Trophoblast cell (in vitro differentiated cells and primary cell): Measurements from ENCODE around the gene TSHZ3.

Source experiments
- DNase-seq, 2 donors: peaks; one replicate each; pipeline ENCODE4 v3.0.0-alpha.2; 2016
- H2AFZ ChIP-seq: 2 replicates; pipeline ENCODE4 v1.6.1; 2013; ENCODE audit warnings: low read length, moderate library complexity, mild to moderate bottlenecking; ENCODE audit not compliant: insufficient read depth, poor library complexity
- H2AK5ac ChIP-seq: 2 replicates; pipeline ENCODE4 v1.6.1; 2013; ENCODE audit warnings: mild to moderate bottlenecking, low read length
- H2BK120ac ChIP-seq: 2 replicates; pipeline ENCODE4 v1.6.1; 2013; ENCODE audit warnings: low read length, mild to moderate bottlenecking, moderate library complexity; ENCODE audit not compliant: insufficient read depth, poor library complexity
- H2BK12ac ChIP-seq: 2 replicates; pipeline ENCODE4 v1.6.1; 2013; ENCODE audit warnings: mild to moderate bottlenecking, low read length, moderate library complexity
- H2BK5ac ChIP-seq: 2 replicates; pipeline ENCODE4 v1.6.1; 2013; ENCODE audit warnings: low read length, low read depth, moderate library complexity, mild to moderate bottlenecking; ENCODE audit not compliant: poor library complexity
- H3K14ac ChIP-seq: 2 replicates; pipeline ENCODE4 v1.6.1; 2013; ENCODE audit warnings: mild to moderate bottlenecking, low read length
- H3K18ac ChIP-seq: 2 replicates; pipeline ENCODE4 v1.6.1; 2013; ENCODE audit warnings: mild to moderate bottlenecking, low read length
- H3K23ac ChIP-seq: 2 replicates; pipeline ENCODE4 v1.6.1; 2013; ENCODE audit warnings: low read length
- H3K27ac ChIP-seq: 2 replicates; pipeline ENCODE4 v1.5.1; 2013; ENCODE audit warnings: low read depth, mild to moderate bottlenecking, inconsistent platforms, low read length, moderate library complexity
- H3K27me3 ChIP-seq: 2 replicates; pipeline ENCODE4 v1.6.1; 2013; ENCODE audit warnings: inconsistent platforms, mild to moderate bottlenecking, low read length, moderate library complexity; ENCODE audit not compliant: insufficient read depth
- H3K36me3 ChIP-seq, 2 experiments: 1 replicate in 1 of 2; 2 replicates in 1 of 2; pipeline ENCODE4 v1.6.1; 2013; ENCODE audit warnings: low read length in 2 of 2, mild to moderate bottlenecking in 2 of 2, moderate library complexity in 1 of 2; ENCODE audit not compliant: insufficient read depth in 2 of 2, control insufficient read depth in 1 of 2
- H3K4ac ChIP-seq: 2 replicates; pipeline ENCODE4 v1.6.1; 2013; ENCODE audit warnings: low read depth, mild to moderate bottlenecking, low read length, moderate library complexity
- H3K4me1 ChIP-seq, 2 experiments: 1 replicate in 1 of 2; 2 replicates in 1 of 2; pipeline ENCODE4 v1.6.1; 2013; ENCODE audit warnings: low read length in 2 of 2, mild to moderate bottlenecking in 2 of 2, moderate library complexity in 1 of 2; ENCODE audit not compliant: insufficient read depth in 2 of 2, control insufficient read depth in 1 of 2
- H3K4me2 ChIP-seq: 2 replicates; pipeline ENCODE4 v1.6.1; 2013; ENCODE audit warnings: inconsistent platforms, mild to moderate bottlenecking, low read length, moderate library complexity
- H3K4me3 ChIP-seq: 2 replicates; pipeline ENCODE4 v1.5.1; 2013; ENCODE audit warnings: mild to moderate bottlenecking, low read depth, low read length, inconsistent platforms
- H3K79me1 ChIP-seq: one replicate; pipeline ENCODE4 v1.6.1; 2013; ENCODE audit warnings: low read length
- H3K79me2 ChIP-seq: 2 replicates; pipeline ENCODE4 v1.6.1; 2013; ENCODE audit warnings: low read length, mild to moderate bottlenecking; ENCODE audit not compliant: control insufficient read depth, insufficient read depth, poor library complexity
- H3K9ac ChIP-seq: 2 replicates; pipeline ENCODE4 v1.6.1; 2013; ENCODE audit warnings: mild to moderate bottlenecking, low read length
- H3K9me3 ChIP-seq: 2 replicates; pipeline ENCODE4 v1.6.1; 2013; ENCODE audit warnings: low read depth, mild to moderate bottlenecking, control low read depth, inconsistent platforms, low read length; ENCODE audit not compliant: insufficient read depth
- H4K12ac ChIP-seq: 2 replicates; pipeline ENCODE4 v1.6.1; 2013; ENCODE audit warnings: low read depth, mild to moderate bottlenecking, low read length, moderate library complexity
- H4K8ac ChIP-seq: 2 replicates; pipeline ENCODE4 v1.6.1; 2013; ENCODE audit warnings: low read depth, mild to moderate bottlenecking, low read length, moderate library complexity
- H4K91ac ChIP-seq: one replicate; pipeline ENCODE4 v1.6.1; 2013; ENCODE audit warnings: low read depth, mild to moderate bottlenecking, low read length, moderate library complexity
- WGBS: extraction: QIAGEN DNeasy Blood & Tissue Kit; methylation state at CpG from one replicate; pipeline ENCODE4 v1.1.7; 2013; ENCODE audit warnings: missing lambda C conversion rate; ENCODE audit not compliant: insufficient read length, insufficient coverage; ENCODE audit errors: extremely low coverage; 5-methylcytosine and 5-hydroxymethylcytosine counted together

The TSHZ3 gene

DNA sequence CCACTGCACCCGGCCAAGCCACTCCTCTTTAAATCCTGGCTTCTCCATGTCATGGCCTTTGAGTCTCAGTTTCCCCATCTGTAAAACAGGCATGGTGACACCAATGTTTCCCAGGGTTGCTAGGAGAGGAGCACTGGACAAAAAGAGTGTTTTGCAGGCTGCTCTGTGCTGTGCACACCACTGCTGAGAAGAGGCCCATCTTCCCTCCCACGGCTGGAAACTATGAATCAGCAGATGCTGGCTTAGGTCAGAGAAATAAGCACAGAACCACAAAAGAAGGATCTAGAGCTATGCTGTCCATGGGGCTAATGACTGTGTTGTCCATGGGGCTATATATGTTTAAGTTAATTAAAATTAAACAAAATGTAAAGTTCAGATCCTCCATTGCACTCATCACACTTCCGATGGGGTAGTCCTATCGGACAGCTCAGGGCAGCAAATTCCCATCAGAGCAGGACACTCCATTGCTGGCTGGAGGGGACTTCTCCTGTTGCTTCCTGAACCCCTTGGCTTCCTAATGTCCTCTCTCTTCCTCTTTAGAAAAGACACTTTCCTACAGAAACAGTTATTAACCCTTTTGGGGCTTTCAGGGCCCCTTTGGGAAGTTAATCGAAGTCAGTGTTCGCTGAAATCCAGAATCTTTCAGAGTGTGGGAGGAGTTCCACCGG lies 37.1 kb downstream of the TSHZ3 start:
- Histone ChIP-seq H3K23ac (no peak overlapping the region), H3K79me2 (no peaks in the 10 kb centered on the region), H3K27me3 (no peaks in the 10 kb centered on the region), H2BK5ac (no peak overlapping the region), H3K4ac (no peak overlapping the region), H3K27ac (no peak overlapping the region), H3K36me3 (peaks cover 0 to 3% of the 10 kb centered on the region in 2 experiments), H3K79me1 (no peaks in the 10 kb centered on the region), H3K9ac (no peak overlapping the region), H4K8ac (no peak overlapping the region), H3K14ac (no peak overlapping the region), H3K18ac (no peak overlapping the region), H3K4me2 (no peak overlapping the region), H2AK5ac (no peak overlapping the region), H4K12ac (no peak overlapping the region), H3K9me3 (peaks cover 2% of the 10 kb centered on the region), H3K4me1 (peaks cover 2% of the 10 kb centered on the region in 2 experiments), H3K4me3 (no peak overlapping the region), H4K91ac (no peak overlapping the region), H2BK120ac (no peak overlapping the region), H2AFZ (no peak overlapping the region), H2BK12ac (no peak overlapping the region)
- peak in 1 of 2 donors; percentile 67 for DNase-seq
- no CpG with 5 or more reads among the region's 7 CpGs for WGBS

DNA sequence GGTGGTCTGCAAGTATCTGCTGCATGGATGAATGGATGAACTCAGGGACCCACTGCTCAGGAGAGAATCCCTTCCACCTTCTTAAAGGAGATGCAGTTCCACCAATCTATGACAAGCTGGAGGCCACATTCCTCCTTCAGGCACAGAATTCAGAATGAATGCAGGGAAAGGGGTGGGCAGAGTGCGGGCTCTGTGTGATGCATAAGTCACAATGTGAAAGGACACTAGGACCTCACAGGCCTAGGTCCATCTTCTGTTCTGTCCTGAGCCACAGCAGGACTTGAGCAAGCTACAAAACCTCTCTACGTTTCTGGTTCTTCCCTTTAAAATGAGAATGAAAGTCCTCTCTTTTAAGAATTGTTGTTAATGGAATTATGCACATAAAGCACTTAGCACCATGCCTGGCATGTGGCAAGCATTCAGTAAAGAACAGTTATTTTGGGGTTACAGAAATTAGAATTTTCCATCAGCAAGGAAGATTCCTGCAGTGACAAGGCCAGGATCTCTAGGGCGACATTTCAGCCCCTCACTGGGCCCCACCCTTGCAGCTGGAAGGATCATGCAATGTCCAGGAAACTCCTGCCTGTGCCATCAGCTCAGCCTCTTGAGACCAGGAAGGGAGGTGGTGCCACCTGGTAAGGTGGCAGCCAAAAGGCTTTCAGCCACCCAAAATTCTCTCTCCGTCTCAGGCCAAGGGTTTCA lies 38.7 kb downstream of the TSHZ3 start:
- H3K9ac ChIP-seq, result no peak overlapping the region
- H3K79me1 ChIP-seq, result no peaks in the 10 kb centered on the region
- no peak overlapping the region for H2AK5ac ChIP-seq
- no peak overlapping the region for H3K4ac ChIP-seq
- H4K12ac ChIP-seq, result no peak overlapping the region
- no peak overlapping the region for H3K4me2 ChIP-seq
- H2AFZ ChIP-seq, result no peak overlapping the region
- H2BK12ac ChIP-seq, result no peak overlapping the region
- no peak overlapping the region for H2BK120ac ChIP-seq
- no peak for DNase-seq
- H3K27me3 ChIP-seq, result no peaks in the 10 kb centered on the region
- H4K8ac ChIP-seq, result no peak overlapping the region
- peaks cover 2% of the 10 kb centered on the region in 2 experiments for H3K4me1 ChIP-seq
- H2BK5ac ChIP-seq, result no peak overlapping the region
- WGBS, result no CpG with 5 or more reads among the region's 4 CpGs
- H3K79me2 ChIP-seq, result no peaks in the 10 kb centered on the region
- no peak overlapping the region for H3K27ac ChIP-seq
- H4K91ac ChIP-seq, result no peak overlapping the region
- peaks cover 2% of the 10 kb centered on the region for H3K9me3 ChIP-seq
- H3K36me3 ChIP-seq, result peaks cover 0 to 3% of the 10 kb centered on the region in 2 experiments
- H3K4me3 ChIP-seq, result no peak overlapping the region
- H3K23ac ChIP-seq, result no peak overlapping the region
- H3K18ac ChIP-seq, result no peak overlapping the region
- H3K14ac ChIP-seq, result no peak overlapping the region

DNA sequence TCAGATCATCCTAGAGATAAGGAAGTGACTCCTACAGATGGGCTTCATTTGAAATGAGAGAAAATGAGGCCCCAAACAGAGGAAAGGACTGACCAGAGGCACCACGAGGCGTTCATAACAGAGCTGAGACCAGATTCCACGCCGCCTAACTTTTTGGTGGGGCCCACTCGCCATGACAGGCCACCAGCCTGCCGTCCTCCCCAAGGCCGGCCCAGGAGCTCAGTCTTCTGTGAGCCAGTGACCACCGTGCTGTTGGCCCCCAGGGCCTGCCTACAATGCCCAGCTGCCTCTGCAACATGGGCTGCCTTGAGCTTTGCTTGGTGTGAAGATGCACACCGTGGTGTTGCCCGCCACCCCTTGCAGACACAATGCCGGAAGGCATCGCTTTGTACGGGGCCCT lies 40.5 kb downstream of the TSHZ3 start:
- H3K18ac ChIP-seq, result no peak overlapping the region
- H3K4ac ChIP-seq, result no peak overlapping the region
- H2BK5ac ChIP-seq, result no peak overlapping the region
- no peak overlapping the region for H3K9ac ChIP-seq
- H3K4me1 ChIP-seq, result peaks cover 2% of the 10 kb centered on the region in 2 experiments
- H3K36me3 ChIP-seq, result peaks cover 0 to 2% of the 10 kb centered on the region in 2 experiments
- no peak for DNase-seq
- no peaks in the 10 kb centered on the region for H3K27me3 ChIP-seq
- no peak overlapping the region for H3K4me2 ChIP-seq
- H3K4me3 ChIP-seq, result no peak overlapping the region
- H3K14ac ChIP-seq, result no peak overlapping the region
- H4K91ac ChIP-seq, result no peak overlapping the region
- WGBS, result no CpG with 5 or more reads among the region's 13 CpGs
- H2BK120ac ChIP-seq, result no peak overlapping the region
- no peaks in the 10 kb centered on the region for H3K79me2 ChIP-seq
- H3K9me3 ChIP-seq, result peaks cover 2% of the 10 kb centered on the region
- H3K23ac ChIP-seq, result no peak overlapping the region
- H3K79me1 ChIP-seq, result no peaks in the 10 kb centered on the region
- H2AFZ ChIP-seq, result no peak overlapping the region
- no peak overlapping the region for H2BK12ac ChIP-seq
- no peak overlapping the region for H3K27ac ChIP-seq
- no peak overlapping the region for H2AK5ac ChIP-seq
- H4K8ac ChIP-seq, result no peak overlapping the region
- H4K12ac ChIP-seq, result no peak overlapping the region

DNA sequence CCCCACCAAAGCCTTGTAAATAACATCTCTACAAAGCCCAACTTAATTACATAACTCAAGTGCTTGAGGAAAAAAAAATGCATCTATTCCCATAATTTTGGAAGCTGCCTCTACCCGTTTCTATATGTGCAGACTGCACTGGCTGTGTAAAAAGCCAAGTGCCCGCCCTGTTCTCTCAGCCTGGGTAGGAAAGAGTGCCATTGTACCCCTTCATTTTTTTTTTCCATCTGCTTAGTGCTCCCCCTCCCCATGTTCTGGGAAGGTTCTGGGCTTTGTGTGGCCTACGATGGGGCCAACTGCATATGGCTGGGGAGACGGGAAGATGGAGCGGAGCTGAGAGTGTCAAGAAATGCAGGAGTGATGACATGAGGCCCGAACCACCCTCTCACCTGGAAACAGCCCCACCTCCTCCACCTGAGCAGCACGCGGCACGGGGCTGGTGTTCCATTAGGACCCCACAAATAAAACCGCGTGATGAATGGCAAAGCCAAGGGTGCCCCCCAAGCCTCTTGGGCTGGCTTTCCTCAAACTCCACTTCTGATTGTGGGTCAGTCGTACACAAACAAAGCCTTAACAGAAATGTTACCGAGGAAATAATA lies 42.1 kb downstream of the TSHZ3 start:
- WGBS, result no CpG with 5 or more reads among the region's 13 CpGs
- no peak overlapping the region for H3K23ac ChIP-seq

More for the DNA sequence above, 42.1 kb downstream of the TSHZ3 start:
- Histone ChIP-seq H4K8ac (no peak overlapping the region), H3K14ac (no peak overlapping the region), H3K4me3 (no peak overlapping the region), H3K27ac (no peak overlapping the region), H2BK120ac (no peak overlapping the region), H3K4me1 (peaks cover 2% of the 10 kb centered on the region in 2 experiments), H3K79me1 (no peaks in the 10 kb centered on the region), H2BK5ac (no peak overlapping the region), H3K27me3 (no peaks in the 10 kb centered on the region), H3K36me3 (no peaks in the 10 kb centered on the region), H3K79me2 (no peaks in the 10 kb centered on the region), H2AFZ (no peak overlapping the region), H2BK12ac (no peak overlapping the region), H3K9ac (no peak overlapping the region), H4K91ac (no peak overlapping the region), H2AK5ac (no peak overlapping the region), H4K12ac (no peak overlapping the region), H3K4ac (no peak overlapping the region), H3K9me3 (peaks cover 3% of the 10 kb centered on the region), H3K18ac (no peak overlapping the region), H3K4me2 (no peak overlapping the region)
- DNase-seq, result no peak
